Putamen (tissue), 1 donor: Measurements from ENCODE around the gene USP22.
"Not testable (repeated sequence)": the region's sequence is repeated elsewhere in the genome, so short reads cannot be mapped to it uniquely, and the experiment has no call there.

ENCODE experiments used
- DNase-seq: peaks from one replicate; pipeline ENCODE4 v3.0.0-alpha.2; 2016; ENCODE audit warnings: low spot score

Gene USP22

GRCh38 chr17:21042458-21043295, at the start of gene USP22:
TSS of gene USP22 (minus strand) at chr17:21043011. CDS start at chr17:21042835, 176 bp downstream.
- no peak for DNase-seq

GRCh38 chr17:21090902-21091618, 48.2 kb upstream of the USP22 start:
- DNase-seq, result no peak

GRCh38 chr17:21089933-21090901, 47.4 kb upstream of the USP22 start:
- no peak for DNase-seq

- no peak for DNase-seq
These were observed 46.3 kb upstream of the USP22 start for GRCh38 chr17:21089145-21089544.

DNA sequence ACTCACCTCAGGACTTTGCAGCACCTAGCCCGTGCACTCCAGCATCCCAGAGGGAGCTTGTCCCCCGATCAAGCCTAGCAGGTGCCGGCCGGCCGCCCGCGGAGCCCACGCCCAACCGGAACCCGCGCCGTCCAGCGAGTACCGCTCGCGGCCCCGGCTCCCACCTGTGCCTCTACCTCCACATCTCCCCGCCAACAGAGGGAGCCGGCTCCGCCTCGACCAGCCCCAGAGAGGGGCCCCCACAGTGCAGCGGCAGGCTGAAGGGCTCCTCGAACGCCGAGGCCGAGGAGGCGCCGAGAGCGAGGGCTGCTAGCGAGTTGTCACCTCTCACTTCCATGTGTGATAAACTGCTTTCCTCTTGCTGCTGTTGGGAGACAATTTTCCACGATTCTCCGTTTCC, 42.9 kb upstream of the USP22 start:
- DNase-seq, result no peak

- DNase-seq, result not testable (repeated sequence)
These were observed 42.5 kb upstream of the USP22 start for GRCh38 chr17:21085280-21085679.

- no peak for DNase-seq
These were observed 39.2 kb upstream of the USP22 start for GRCh38 chr17:21082001-21082436.

DNA sequence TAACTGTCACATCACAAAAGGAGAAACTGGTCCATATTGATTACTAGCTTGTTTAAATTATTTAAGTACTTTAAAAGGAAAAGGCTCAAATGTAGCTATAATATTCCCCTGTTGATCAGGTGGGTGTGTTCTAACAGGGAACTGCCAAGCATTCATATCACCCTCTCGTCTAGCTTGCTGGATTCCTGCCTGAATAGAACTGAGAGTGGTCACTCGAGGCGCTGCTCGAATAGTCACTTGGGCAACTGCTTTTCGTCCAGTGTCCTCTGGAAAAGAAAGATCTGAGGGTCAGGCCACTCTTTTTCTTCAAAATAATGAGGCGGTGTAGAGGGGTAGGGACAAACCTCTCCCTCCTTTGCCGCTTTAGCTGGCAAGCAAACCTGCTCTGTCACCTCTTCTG, 36.4 kb upstream of the USP22 start:
- no peak for DNase-seq

- no peak for DNase-seq
These were observed 35.4 kb upstream of the USP22 start for GRCh38 chr17:21078016-21078780.

GRCh38 chr17:21077281-21077680, 34.5 kb upstream of the USP22 start:
- no peak for DNase-seq

- DNase-seq, result no peak
These were observed 33.4 kb upstream of the USP22 start for GRCh38 chr17:21076242-21076641.

- no peak for DNase-seq
These were observed 32.9 kb upstream of the USP22 start for GRCh38 chr17:21075739-21076085.

DNA sequence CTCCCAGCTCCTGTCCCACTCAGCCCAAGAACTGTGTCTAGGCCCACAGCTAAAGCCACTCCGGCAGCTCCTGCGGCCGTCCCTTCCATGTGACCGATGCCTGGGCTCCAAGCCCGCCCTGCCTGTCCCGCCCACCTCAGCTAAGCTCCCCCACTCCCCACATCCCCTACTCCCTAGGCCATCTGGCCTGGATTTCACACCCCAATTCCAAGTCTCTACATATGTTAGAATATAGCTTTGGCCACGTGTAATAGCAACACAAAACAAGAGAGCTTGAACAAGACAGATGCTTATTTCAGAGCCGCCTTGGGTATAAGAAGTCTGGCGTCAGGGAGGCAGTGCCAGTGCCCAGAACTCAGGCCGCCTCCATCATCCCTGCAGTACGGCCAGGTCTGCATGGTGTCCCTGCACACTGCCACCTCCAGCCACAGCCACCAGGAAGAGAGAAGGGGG, 30.0 kb upstream of the USP22 start:
- DNase-seq, result peak; percentile 20

DNA sequence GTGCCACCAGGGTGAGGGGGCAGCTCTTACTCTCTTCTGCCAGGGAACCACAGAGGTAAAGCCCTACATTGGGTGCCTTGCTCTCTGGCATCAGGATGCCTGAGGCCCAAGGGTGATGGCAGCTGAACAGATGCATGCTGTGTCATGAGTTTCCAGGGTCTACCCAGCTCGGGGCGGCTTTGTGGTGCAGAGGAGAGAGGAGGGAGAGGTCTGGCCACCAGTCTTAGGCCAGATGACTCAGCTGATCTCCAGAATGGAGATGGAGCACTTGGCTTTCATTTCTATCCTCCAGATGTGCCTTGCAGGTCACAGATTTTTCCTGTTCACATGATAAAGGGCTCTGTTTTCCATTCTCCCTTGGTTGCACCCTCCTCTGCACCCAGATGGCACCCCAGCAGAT, 23.6 kb upstream of the USP22 start:
- no peak for DNase-seq

DNA sequence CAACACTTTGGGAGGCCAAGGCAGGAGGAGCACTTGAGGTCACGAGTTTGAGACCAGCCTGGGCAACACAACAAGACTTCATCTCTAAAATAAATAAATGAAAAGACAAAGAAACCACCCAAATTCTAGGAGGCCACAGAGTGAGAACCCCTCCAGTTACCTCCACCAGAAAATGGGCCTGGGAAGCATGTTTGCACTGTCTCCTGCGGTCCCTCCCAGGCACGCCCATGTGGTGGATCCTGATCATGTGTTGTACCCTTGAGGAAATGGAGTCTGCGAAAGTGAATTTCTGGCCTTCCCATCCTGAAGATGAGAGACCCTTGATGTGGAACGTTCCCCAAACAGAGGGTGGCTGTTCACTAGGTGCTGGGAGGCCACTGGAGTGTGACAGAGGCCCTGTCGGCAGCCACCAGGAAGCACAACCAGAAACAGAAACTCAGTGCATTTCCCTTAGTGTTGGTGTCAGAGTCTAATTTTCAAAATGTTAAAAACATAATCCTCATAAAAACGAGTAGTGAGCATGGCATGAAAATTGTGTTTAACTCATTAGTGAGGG, 19.2 kb upstream of the USP22 start:
- no peak for DNase-seq

- no peak for DNase-seq
These were observed 18.5 kb upstream of the USP22 start for GRCh38 chr17:21061158-21061835.

DNA sequence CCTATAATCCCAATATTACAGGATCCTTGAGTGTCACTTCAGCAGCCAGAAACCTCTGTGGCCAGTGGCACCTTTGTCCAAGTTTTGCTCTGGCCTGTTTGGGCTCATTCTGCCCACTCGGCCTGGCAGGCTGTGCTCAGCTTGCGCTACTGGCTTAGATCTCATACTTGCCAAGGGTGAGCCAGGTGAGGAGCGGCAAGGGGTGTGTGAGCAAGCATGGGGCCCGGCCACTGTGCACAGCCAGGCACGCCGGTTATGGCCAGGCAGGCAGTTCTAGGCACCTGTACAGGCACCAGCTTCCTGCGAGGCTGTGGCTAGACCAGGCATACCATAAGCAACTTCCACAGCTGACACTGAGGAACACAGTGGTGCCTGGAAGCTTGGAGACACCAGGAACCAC, 16.9 kb upstream of the USP22 start:
- no peak for DNase-seq

DNA sequence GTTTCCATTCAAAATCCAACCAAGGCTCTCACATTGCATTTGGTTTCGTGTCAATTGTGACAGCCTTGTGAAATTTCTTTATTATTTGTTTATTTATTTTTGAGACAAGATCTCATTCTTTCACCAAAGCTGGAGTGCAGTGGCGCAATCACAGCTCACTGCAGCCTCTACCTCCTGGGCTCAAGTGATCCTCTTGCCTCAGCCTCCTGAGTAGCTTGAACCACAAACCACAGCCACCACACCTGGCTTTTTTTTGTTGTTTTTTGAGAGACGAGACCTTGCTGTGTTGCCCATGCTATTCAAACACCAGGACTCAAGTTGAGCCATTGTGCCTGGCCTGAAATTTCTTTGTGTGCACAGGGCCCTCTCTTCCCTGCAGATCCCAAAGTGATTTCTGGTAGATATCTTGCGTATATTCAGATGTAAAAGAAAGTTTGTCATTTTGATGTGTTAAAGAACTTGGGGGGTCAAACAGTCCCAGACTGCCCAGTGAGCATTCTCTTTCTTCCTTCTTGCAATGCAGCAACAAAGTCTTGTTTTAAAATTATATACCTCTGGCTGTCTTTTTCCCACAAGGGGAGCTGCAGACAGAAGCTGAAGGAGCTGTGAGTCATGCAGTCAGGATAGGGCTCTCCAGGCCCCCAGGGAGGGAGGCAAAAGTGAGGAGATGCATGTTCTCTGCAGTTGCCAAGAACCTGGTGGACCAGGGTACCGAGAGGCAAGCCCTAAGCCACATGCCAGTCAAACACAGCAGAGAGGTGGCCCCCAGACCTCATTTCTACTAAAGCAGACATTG, 15.5 kb upstream of the USP22 start:
- no peak for DNase-seq

DNA sequence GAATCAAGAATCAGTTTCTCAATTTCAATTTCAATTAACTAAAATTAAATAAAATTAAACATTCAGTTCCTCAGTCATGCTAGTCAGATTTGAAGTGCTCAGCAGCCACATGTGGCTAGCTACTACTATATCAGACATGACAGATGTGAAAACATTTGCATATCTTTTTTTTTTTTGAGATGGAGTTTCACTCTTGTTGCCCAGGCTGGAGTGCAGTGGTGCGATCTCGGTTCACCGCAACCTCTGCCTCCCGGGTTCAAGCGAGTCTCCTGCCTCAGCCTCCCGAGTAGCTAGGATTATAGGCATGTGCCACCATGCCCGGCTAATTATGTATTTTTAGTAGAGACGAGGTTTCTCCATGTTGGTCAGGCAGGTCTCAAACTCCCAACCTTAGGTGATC, 10.2 kb upstream of the USP22 start:
- not testable (repeated sequence) for DNase-seq

GRCh38 chr17:21049457-21049856, 6.6 kb upstream of the USP22 start:
- no peak for DNase-seq
